SK-N-MC (cell line): ENCODE results near the gene SLC39A7.

Experiments used
- EZH2 ChIP-seq: fragments of 200-600 bp; sonication (generic); IDR thresholded peaks from one replicate; pipeline ENCODE4 v1.6.1; 2017; ENCODE audit warnings: antibody characterized with exemption
- FOXP2 ChIP-seq: optimal IDR thresholded peaks from 2 replicates; pipeline ENCODE3; 2011; ENCODE audit warnings: mild to moderate bottlenecking, moderate library complexity; ENCODE audit not compliant: insufficient read depth; ENCODE audit errors: extremely low read length, control extremely low read depth
- POLR2AphosphoS5 ChIP-seq: IDR thresholded peaks from 2 replicates; pipeline ENCODE4 v1.6.1; 2012; ENCODE audit warnings: mild to moderate bottlenecking, low read depth, low read length, borderline replicate concordance

DNA sequence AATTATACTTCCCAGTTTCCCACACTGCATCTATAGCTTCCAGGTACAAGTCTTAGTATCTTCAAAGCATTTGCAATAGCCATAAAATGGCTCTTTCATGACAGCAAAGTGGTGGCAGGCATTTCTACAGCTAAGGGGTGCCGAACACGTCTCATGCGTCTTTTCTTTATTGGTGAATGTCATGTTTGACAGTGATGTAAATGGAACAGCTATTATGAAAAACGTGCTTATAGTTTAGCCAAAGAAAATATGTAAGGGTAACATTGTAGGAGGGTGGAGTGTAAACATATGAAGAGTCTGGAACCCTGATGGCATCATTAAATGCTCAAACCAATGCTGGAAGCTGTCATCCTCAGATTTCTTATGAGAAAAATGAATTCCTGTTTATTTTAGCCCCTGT lies 46.3 kb upstream of the SLC39A7 start:
- TF ChIP-seq POLR2AphosphoS5 (no peak), EZH2 (no peak), FOXP2 (no peak)
